ENCODE results near the gene KCNJ15.

The KCNJ15 gene

DNA sequence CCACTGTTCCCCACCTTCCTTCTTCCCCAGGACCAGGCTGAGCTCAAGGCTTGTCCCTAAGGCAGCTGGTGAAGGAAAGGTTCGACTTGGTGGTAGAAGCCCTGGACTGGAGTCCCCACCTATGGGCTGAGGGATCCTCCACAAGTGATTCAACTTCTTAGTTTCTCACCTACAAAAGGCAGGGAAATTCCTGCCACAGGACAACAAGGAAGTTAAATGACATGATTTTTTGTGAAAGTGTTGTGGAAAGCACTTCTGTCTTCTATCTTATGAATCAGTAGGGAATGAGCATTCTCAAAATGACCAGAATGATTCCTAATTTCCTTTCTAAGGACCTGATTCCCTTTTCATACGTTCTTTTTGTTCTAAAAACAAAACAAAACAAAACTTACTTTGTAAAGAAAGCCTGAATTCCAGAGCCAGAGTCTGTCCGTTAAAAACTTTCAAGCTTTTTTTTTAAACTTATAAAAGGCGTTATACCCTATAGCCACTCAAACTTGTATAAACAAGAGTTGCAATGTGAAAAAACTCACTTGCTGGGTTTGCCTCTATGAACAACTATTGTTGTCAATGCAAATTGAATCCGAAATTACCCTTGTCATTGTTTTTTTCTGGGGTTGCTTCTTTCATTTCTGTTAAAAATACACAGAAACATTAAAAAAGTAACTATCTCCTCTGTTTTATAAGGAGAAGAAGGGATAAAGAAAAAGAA is 12.2 kb downstream of the KCNJ15 start:
- DNase-seq, result peak; percentile 67 to 91 (median 88)

DNA sequence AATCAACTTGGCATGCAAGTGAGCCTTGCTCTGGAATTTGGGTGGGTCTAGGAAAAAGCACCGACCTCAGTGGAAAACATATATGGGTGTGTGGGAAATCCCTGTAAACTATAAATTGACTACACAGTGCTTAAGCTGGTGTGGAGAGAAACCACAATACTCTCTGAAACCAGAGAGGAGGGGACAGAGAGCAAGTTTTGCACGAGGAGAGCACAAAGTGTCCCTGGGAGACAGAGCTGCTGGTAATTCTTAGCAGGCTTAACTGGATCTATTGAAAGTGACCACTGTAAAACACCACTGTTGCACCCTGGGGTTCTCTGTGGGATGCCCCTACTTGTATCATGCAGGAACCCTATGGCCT is 12.8 kb downstream of the KCNJ15 start:
- peak; percentile 47 to 71 (median 57) for DNase-seq

DNA sequence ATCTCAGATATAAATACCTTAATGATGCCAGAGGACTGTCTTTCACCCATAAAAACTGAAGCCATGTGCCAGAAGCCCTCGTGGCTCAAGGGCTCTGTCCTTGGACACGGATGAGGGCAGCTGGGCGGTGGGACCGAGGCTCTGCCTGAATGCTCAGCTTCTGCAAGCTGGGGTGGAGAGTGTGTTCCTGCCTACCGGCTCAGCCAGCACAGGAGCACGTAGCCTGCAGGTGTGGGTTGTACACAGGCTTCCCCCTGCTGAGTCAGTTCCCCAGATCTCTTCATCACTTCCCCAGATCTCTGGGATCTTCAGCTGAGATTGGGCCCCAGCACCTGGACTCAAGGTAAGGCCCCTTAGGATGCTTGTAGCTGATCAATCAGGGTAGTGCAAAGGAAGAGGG is 15.4 kb downstream of the KCNJ15 start:
- DNase-seq, result no peak

DNA sequence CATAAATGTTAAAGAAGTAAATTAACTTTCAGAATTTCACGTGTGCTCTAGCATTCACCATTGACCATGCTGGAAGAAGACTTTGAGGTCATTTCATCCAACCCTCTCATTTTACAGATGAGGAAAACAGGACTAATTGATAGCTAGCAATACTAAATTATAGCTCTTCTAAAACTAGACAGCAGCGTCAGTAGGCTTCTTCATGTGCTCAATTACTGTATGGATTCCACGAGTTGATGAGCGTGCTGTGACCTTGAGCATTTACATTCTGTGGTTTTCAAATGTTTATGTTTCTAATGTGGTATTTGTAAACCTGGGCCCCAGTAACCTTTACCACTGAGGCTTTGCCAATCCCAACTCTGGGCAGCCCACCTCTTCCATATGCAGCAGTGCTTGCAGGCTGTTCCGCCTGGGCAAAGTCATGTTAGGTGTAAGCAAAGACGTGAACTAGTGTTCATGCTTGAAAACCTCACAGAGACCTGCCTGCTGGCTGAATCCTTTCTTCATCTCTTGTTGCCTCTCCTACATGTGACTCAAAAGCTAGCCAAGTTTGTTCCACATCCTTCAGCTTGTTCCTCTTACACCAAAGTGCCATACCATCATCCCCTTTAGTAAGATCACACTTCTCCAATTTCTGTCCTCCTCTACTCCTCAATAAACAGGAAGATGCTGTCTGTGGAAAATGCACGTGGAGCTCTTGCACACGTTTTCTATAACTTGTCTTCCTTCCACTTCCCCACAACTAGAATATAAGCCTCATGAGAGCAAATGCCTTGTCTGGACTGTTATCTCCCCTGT is 17.2 kb downstream of the KCNJ15 start:
- DNase-seq, result peak; percentile 75 to 92 (median 91)

DNA sequence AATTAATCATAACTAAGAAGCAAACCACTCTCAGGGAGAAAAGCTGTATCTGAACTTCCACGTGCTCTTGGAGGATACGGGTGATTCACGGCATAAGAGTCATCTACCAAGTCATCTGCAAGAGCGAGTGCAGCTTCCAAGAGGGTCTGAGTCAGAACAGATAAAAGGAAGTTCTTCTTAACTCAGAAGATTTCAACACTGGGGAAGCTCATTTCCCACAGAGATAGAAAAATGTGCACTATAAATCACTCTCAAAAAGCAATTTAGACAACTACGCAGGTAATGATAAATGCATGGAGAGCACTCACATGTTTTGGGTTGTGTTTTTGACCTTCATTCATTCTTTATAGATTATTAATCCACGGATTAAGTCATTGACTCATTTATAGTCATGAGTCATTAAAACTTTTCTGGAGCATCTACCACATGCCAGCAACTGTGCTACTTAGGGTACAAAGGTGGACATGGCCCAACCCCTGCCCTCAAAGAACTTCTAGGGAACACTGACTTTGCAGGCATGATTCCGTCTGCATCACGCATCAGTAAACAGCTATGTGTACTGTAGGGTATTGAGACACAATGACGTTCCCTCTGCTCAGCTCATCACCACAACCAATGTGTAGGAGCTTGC is 20.8 kb downstream of the KCNJ15 start:
- peak; percentile 90 to 99 (median 97) for DNase-seq

DNA sequence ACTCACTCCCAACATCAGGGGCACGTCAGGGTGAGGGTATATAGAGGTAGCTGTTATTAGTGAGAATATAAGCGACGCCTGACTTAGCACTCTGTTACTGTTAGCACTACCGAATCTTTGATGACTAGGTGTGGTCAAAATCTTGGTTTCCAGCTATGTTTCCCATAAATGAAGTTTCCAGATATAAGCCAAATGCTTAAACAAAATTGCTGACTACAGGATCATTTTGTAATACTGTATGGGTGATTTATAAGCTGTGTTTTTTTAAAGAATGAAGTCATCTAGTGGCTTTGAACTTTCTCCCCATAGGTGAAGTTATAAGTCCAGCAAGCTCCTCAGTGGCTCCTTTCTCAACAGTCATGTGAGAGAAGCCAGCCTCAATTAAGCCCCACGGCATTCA is 23.7 kb downstream of the KCNJ15 start:
- peak in 2 of 3 donors; percentile 45 to 73 for DNase-seq

DNA sequence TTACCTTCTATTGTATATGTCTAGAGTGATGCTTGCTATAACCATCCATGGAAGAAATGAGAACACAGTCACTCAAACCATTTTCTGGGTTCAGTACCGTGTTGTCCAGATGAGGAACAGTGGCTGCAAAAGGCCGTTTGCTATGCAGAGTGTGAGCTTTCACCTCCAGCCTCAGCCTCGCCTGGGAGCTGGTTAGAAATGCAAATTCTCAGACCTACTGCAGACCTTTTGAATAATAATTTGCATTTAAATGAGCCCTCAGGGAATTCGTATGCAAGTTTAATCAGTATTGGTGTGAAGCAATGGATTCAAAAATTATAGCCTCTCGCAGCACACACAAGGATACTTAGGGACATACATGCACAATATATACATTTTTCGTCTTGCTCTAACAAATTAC is 24.1 kb downstream of the KCNJ15 start:
- DNase-seq, result no peak

DNA sequence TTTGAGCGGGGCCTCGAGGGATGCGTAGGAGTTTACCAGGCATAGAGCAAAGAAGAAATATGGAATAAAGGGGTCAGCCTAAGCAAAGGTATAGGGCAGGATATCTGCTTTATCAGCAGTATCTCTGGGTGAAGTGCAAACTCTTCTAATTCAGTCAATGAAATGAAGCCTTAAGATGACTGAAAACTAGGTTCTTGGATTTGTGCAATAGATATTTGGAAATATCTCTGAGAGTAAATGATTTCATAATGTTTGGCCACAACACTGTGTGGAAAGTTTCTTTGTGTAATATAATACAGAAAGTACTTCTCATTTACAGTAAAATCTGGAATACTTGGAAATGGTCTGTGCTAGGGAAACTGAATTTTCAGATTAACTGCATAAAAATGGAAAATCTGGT is 26.1 kb downstream of the KCNJ15 start:
- DNase-seq, result peak; percentile 64 to 98 (median 96)

DNA sequence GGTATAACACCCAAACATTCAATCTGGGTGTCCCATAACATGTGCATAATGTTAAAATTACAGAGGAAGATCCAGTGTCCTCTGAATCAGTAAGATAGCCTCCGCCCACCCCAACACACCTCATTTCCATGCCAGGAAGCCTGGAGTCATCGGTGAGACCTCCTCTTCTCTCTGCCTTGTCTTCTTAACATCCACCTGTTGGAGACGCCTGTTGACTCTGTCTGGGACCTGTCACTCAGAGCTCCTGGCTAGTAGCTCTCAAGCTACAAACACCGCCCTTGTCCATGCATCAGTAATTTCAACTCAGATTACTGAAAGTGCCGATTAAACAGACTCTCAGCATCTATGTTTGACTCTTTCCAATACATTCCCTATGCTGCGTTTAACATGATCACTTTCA is 27.4 kb downstream of the KCNJ15 start:
- DNase-seq, result no peak

DNA sequence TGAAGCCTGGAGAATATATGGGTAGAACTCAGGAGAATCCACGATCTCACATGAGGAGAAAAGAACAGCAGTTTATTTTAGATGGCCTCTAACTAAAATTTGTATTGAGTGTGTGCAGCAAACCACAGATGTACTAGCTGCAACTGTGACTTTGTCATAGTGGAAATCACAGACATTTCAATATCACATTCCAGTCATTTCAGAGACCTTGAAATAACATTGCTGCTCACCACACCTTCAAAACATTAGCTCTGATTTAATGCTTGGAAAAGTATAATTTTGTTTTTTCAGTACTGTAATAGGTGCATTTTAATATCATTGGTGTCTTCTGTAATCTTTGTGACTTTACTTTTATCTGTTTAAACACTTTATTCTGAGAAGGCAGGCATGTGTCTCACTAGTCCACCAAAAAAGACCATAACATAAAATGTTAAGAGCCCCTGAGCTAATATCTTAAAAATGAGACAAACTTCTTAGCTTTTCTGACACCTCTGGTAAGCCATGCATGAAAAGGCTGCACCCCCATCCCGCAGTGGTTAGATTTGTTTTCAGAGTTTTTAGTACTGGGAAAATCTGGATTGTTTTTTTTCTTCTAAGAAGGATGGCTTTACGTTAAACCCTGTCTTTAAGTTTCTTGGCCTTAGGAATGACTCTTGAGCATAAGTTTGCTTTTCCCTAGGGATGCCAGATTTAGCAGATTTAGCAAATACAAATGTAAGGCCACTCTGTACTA is 30.1 kb downstream of the KCNJ15 start:
- no peak for DNase-seq

DNA sequence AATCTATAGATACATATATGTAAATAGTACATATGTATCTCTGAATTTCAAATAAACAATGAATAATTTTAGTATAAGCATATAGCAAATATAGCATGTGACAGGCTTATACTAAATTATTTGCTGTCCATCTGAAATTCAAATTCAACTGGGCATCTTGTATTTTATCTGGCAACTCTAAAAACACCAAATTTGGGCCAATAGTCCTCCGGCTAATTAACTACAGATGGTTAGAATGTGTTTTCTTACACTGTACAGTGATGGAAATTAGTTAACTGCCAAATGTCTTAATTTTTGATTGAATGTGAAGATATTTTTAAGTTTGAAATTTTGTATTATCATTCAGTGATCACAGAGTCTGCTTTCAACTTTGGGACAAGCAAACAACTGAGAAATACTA is 30.7 kb downstream of the KCNJ15 start:
- DNase-seq, result no peak

DNA sequence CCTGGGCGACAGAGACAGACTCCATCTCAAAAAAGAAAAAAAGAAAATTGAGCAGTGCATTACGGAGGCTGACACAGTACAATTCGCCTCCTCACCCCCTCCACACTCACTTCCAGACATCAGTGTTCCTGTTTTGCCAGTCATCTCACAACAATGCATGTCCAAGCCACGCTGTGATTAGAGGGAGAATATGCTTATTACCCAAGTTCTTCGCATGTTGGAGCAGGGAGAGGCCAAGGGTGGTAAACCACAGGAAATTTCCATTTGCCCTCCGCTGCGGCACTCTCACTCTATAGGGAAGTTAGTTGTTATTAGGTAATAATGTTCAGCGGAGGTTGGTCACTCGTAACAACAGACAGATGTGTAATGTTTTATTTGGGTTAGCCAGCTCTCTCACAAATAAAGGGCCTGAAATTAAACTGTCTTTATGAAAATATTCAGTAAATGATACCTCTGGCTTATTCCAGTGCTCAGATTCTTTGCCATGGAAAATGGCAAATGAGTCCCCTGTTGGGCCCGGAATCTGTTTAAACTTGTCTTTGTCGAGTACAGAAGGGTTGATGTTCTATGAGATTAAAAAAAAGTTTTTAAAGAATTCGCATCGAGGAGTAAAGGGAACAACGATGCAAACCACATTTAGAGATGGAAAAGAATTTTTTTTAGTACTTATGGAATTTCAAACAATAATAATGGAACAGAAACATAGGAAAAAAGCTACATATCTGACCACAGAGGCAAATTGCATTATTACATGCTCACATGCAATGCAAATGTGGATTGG is 33.1 kb downstream of the KCNJ15 start:
- DNase-seq, result peak; percentile 93 to 99 (median 97)

DNA sequence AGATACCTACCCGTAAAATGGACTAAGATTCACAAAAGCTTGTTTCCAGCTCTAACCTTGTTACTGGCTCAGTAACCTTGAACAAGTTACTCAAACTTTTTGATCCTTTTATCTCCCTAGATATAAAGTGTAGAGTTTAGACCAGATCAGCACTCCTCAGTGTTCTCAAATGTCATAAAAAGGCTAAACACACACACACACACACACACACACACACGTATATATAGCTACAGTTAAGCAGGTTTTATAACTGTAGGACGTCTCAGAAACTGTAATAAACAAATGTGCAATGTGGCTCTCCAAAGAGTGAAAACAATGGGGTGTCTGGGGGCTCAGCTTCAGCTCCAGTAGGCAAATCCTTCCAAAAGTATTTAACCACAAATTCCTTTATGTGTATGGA is 34.0 kb downstream of the KCNJ15 start:
- no peak for DNase-seq

DNA sequence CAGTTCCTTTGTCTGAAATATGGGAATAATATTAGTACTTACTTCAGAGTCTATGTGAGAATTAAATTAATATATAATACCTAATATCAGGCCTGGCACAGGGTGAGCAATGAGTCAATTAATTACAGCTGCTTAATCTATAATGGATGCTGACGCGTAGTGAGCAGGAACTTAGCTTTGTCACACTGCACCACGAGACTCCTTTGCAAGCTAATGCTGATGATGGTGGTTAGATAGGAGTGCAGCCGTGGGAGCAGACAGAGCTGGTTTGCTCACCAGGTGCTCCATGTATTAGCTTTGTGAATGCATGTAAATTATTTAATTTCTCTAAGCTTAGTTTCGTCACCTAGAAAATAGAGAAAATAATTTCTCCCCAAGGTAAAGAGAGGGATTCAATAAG is 35.1 kb downstream of the KCNJ15 start:
- DNase-seq, result peak in 1 of 3 donors; percentile 46

DNA sequence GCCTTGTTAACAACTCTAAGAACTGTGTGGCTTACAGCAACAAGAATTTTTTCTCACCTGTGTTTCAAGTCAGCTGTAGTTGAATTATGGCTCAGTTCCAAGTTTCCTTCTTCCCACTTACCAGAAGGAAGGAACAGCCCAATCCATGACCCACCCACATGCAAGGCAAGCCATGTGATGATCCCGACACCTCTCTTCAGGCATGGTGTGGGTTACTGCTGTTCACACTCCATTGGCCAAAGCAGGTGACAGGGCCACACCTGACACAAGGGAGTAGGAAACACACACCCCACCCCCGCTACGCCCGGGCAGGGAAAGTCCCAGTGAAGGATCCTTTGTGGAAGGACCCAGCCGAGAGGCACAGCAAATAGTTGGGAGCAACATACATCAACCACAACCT is 36.3 kb downstream of the KCNJ15 start:
- no peak for DNase-seq

DNA sequence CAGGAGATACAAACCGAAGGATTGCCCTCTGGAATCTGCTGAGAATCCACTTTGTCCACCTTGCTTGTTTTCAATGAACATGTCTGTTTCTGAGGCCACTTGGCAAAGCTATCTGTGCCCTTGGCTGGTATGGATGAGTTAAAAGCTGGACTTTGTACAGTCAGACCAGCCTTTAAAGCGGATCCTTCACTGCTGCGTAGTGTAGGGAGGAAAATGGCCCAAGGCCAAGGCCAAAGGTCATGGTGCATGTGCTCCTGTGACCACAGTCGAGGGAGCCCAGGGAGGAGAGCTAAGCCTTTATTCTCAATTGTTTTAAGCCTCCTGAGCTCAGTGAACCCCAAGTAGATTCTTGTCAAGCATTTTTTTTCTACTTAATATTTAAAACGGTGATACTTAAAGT is 37.0 kb downstream of the KCNJ15 start:
- DNase-seq, result no peak

DNA sequence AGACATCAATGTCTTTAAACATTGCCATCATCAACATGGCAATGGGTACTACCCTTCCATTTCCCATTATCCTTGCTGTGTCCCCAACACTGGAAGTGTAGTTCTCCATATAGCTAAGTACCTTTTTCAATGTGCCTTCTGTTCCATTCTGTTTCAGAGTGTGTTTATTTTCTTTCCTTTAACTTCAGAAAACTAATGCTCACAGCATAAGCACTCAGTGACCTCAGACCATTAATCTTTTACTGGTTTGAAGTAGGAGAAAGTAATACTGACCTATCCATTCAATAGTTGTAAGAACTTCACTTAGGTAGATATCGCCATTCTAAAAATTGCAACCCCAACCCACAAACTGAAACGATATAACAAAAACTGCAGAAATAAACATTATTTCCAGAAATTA is 37.8 kb downstream of the KCNJ15 start:
- no peak for DNase-seq

DNA sequence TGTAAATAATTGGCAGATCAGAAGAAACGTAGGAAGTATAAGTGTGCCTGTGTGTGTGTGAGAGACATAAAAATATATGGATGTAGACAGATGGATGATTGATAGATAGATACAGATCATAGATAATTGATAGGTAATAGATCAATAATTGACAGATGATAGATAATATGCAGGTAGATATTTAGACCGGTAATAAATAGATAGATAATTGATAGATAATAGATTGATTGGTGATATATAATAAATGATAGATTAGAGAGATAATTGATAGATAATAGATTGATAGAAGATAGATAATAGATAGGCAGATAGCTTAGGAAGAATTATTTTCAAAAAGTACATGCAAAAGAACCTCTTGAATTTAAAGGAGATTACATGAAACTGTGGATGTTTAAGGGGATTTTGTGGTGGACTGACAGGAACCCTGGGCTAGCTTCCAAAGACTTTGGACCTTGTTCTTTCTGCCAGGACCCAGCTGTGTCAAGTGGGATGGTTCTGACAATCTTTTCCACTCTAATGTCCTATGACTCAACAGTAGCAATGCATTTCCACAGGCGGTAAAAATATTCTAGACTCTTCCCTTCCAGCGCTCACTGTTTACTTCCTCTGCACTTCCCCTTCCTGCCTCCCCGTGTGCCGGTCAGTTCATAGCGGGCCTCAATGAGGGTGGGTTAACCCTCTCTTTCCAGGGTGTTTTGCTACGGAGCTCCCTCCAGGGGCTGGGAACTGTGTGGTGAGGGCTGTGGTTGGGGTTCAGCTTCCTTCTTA is 39.4 kb downstream of the KCNJ15 start:
- peak; percentile 48 to 63 (median 59) for DNase-seq

DNA sequence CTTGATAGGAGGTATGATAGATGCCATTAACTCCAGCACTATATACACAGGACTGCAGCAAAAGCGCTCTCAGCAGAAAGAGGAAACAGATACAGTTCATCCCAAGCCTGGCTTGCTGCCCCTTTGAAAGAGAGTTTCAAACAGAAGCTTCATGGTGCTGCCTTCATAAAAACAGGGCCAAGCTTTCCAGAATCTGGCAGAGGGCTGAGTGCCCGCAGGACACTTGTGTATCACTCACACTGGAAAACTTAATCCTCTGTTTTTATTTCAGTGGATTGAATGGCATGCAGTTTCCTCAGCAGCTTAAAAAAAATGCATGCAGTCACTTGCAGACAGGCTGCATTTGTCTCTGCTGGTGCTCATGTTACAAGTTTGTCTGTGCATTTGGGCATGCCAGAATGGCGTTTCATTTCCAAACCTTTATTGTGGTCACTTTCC is 40.4 kb downstream of the KCNJ15 start:
- peak in 1 of 3 donors; percentile 35 for DNase-seq

DNA sequence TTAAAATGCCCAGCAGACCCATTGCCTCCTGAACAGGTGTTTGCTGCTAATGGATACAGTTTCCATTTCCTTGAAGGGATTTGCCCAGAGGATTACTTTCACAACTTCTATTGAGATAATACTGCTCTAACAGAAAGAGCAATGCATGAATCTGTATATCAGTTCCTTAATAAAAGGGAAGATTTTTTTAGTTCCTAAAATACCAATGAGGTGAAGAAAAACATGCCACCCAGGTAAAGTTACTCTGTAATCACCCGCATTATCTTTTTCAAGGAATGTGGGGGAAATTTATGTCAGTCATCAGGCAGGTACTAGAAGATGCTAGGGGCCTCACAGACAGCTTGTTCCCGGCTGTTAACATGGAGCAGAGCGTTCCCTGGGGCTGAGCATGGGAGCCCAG is 41.1 kb downstream of the KCNJ15 start:
- no peak for DNase-seq

DNA sequence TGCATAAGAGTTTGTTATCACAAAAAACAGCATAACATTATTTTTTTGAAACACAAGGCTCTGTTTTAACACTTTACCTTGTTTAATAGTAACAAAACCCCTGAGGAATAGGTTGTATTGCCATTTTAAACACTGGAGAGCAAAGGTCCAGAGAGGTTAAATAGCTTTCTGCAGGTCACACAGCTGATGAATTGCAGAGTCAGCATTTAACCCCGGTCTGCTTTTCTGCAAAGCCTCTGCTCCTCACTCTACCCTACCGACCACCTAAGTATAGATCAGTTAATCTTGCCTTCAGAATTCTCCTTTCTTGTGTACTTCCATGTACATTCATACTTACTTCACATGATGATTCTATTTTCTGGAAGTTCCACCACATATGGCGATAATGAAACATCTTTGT is 42.0 kb downstream of the KCNJ15 start:
- DNase-seq, result peak in 1 of 3 donors; percentile 38

DNA sequence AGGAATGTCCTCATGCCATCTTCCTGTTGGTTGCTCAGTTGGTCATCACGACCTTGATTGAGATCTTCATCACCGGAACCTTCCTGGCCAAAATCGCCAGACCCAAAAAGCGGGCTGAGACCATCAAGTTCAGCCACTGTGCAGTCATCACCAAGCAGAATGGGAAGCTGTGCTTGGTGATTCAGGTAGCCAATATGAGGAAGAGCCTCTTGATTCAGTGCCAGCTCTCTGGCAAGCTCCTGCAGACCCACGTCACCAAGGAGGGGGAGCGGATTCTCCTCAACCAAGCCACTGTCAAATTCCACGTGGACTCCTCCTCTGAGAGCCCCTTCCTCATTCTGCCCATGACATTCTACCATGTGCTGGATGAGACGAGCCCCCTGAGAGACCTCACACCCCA is 42.9 kb downstream of the KCNJ15 start:
- DNase-seq, result peak; percentile 56 to 64 (median 58)

Measured in suppressor macrophage treated with lipopolysaccharide for 1 hour (primary cell).